DND-41 (cell line): ENCODE measurements around the gene PRPF6.
A peak's percentile ranks its signal among the peaks of the same experiment; 100 is the strongest.

Experiments
- ATAC-seq: fragments of 200-7000 bp; cut with Tn5 transposase; 3 replicates; pipeline ENCODE4 v1.9.1; 2021; ENCODE audit warnings: low read depth; ENCODE audit not compliant: insufficient read depth
- DNase-seq: peaks from one replicate; pipeline ENCODE4 v3.0.0-alpha.2; 2020
- H2AFZ ChIP-seq: 2 replicates; pipeline ENCODE4 v1.6.0; 2012; ENCODE audit warnings: low read depth, low read length
- H3K27ac ChIP-seq: 2 replicates; pipeline ENCODE4 v1.5.1; 2012; ENCODE audit warnings: low read length, inconsistent platforms
- H3K27me3 ChIP-seq: fragments of 200-600 bp; sonication (generic); 2 replicates; pipeline ENCODE4 v1.6.0; 2012; ENCODE audit warnings: low read length, mild to moderate bottlenecking, inconsistent platforms; ENCODE audit not compliant: insufficient read depth, poor library complexity
- H3K36me3 ChIP-seq: 2 replicates; pipeline ENCODE4 v1.5.1; 2012; ENCODE audit warnings: low read length, inconsistent platforms; ENCODE audit not compliant: insufficient read depth
- H3K4me1 ChIP-seq: 2 replicates; pipeline ENCODE4 v1.5.1; 2012; ENCODE audit warnings: mild to moderate bottlenecking, low read length; ENCODE audit not compliant: insufficient read depth
- H3K4me2 ChIP-seq: 2 replicates; pipeline ENCODE4 v1.6.0; 2012; ENCODE audit warnings: mild to moderate bottlenecking, moderate library complexity, low read length, inconsistent platforms; ENCODE audit not compliant: insufficient read depth
- H3K4me3 ChIP-seq, 2 experiments: fragments of 200-600 bp in 1 of 2; shearing (Covaris generic) in 1 of 2; 2 replicates each; pipeline ENCODE4 v1.5.1; 2012 to 2016; ENCODE audit warnings: inconsistent platforms in 2 of 2, low read length in 2 of 2, mild to moderate bottlenecking in 2 of 2, low read depth in 1 of 2, moderate library complexity in 1 of 2
- H3K79me2 ChIP-seq: 2 replicates; pipeline ENCODE4 v1.6.0; 2012; ENCODE audit warnings: low read length, inconsistent platforms; ENCODE audit not compliant: insufficient read depth
- H3K9ac ChIP-seq: 2 replicates; pipeline ENCODE4 v1.6.0; 2012; ENCODE audit warnings: low read depth, mild to moderate bottlenecking, inconsistent platforms, low read length, moderate library complexity
- H3K9me3 ChIP-seq: 2 replicates; pipeline ENCODE4 v1.5.1; 2012; ENCODE audit warnings: low read length, moderate library complexity, mild to moderate bottlenecking, inconsistent platforms; ENCODE audit not compliant: insufficient read depth, severe bottlenecking
- H4K20me1 ChIP-seq: 2 replicates; pipeline ENCODE4 v1.6.0; 2012; ENCODE audit warnings: low read length; ENCODE audit not compliant: insufficient read depth
- EZH2 ChIP-seq: IDR thresholded peaks from 3 replicates; pipeline ENCODE4 v1.6.1; 2012; ENCODE audit warnings: borderline replicate concordance, low read depth, mild to moderate bottlenecking, moderate library complexity, low read length, inconsistent platforms; ENCODE audit not compliant: severe bottlenecking
- TF ChIP-seq, protein P1 (sequence below): IDR thresholded peaks from 2 replicates; pipeline ENCODE4 v1.5.1; 2012; ENCODE audit warnings: borderline replicate concordance, low read length, moderate library complexity, mild to moderate bottlenecking; ENCODE audit not compliant: poor library complexity, severe bottlenecking; ENCODE audit errors: extremely low read depth

The PRPF6 gene

GRCh38 chr20:63972312-63973159 lies 8.4 kb upstream of the PRPF6 start:
- no peaks in the 10 kb centered on the region for H4K20me1 ChIP-seq
- no peak overlapping the region for H3K9ac ChIP-seq

GRCh38 chr20:63973160-63973479 lies 7.8 kb upstream of the PRPF6 start:
- peaks cover 10% of the 10 kb centered on the region for H3K9me3 ChIP-seq
- peaks cover 22% of the 10 kb centered on the region for H3K4me1 ChIP-seq
- H3K4me3 ChIP-seq: no peak overlapping the region
- H3K27ac ChIP-seq: no peak overlapping the region
- DNase-seq (no peak), ATAC-seq (no peak)
- no peak overlapping the region for H3K4me2 ChIP-seq
- no peak for TF ChIP-seq EZH2
- TF ChIP-seq, protein P1, sequence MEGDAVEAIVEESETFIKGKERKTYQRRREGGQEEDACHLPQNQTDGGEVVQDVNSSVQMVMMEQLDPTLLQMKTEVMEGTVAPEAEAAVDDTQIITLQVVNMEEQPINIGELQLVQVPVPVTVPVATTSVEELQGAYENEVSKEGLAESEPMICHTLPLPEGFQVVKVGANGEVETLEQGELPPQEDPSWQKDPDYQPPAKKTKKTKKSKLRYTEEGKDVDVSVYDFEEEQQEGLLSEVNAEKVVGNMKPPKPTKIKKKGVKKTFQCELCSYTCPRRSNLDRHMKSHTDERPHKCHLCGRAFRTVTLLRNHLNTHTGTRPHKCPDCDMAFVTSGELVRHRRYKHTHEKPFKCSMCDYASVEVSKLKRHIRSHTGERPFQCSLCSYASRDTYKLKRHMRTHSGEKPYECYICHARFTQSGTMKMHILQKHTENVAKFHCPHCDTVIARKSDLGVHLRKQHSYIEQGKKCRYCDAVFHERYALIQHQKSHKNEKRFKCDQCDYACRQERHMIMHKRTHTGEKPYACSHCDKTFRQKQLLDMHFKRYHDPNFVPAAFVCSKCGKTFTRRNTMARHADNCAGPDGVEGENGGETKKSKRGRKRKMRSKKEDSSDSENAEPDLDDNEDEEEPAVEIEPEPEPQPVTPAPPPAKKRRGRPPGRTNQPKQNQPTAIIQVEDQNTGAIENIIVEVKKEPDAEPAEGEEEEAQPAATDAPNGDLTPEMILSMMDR: no peak
- H3K27me3 ChIP-seq: no peaks in the 10 kb centered on the region
- H2AFZ ChIP-seq: no peak overlapping the region
- H3K36me3 ChIP-seq: peaks cover 33% of the 10 kb centered on the region
- H4K20me1 ChIP-seq: no peaks in the 10 kb centered on the region
- peaks cover 12% of the 10 kb centered on the region for H3K79me2 ChIP-seq
- no peak overlapping the region for H3K9ac ChIP-seq

More at GRCh38 chr20:63972312-63973159, 8.4 kb upstream of the PRPF6 start:
- peaks cover 38% of the 10 kb centered on the region for H3K36me3 ChIP-seq
- H3K4me2 ChIP-seq: no peak overlapping the region
- H3K27me3 ChIP-seq: no peaks in the 10 kb centered on the region
- H2AFZ ChIP-seq: no peak overlapping the region
- no peak for ATAC-seq
- peaks cover 16% of the 10 kb centered on the region for H3K9me3 ChIP-seq
- peaks cover 19% of the 10 kb centered on the region for H3K4me1 ChIP-seq
- H3K27ac ChIP-seq: no peak overlapping the region
- H3K4me3 ChIP-seq: no peak overlapping the region
- DNase-seq: no peak
- peaks cover 18% of the 10 kb centered on the region for H3K79me2 ChIP-seq
- TF ChIP-seq, protein P1: no peak
- no peak for TF ChIP-seq EZH2

DNA sequence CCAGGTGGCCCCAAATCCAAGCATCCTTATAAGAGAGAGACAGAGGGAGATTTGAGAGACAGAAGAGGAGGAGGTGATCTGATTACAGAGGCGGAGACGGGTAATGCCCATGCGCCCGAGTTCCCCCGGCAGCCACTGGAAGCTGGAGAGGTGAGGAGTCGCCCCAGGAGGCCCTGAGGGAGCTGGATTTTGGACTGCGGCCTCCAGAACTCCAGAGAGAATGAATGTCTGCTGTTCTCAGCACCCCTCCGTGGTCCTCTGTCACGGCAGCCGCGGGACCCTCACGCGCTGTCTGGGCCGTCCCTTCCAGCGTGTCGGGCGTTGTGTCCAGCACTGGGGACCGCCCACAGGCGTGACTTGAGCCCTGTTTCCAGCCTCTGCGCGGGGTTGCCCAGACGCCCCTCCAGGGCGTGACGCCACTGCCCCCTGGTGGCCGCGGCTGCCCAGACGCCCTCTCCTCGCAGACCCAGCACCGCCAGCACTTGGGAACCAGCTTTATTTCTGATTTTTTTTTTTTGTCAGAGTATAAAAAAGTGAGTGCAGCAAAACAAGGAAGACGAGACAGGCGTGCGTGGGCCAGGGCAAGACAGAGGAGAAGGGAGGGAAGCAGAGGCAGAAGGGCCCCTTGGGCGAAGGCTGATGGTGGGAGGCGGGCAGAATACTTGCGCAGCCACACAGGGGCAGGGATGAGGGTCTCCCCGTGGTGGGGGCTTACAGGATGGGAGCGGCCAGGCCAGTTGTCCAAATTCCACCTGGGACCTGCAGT lies 7.1 kb upstream of the PRPF6 start:
- ATAC-seq (peak; percentile 46; the same call in 2 of the 3 replicates), DNase-seq (peak; percentile 66)
- H3K9me3 ChIP-seq: peaks cover 3% of the 10 kb centered on the region
- peaks cover 26% of the 10 kb centered on the region for H3K36me3 ChIP-seq
- peaks cover 5% of the 10 kb centered on the region for H3K79me2 ChIP-seq
- H3K27ac ChIP-seq: no peak overlapping the region
- no peaks in the 10 kb centered on the region for H4K20me1 ChIP-seq
- H3K4me1 ChIP-seq: peaks cover 22% of the 10 kb centered on the region
- H3K4me2 ChIP-seq: no peak overlapping the region
- no peak overlapping the region for H3K4me3 ChIP-seq
- no peak overlapping the region for H2AFZ ChIP-seq
- TF ChIP-seq EZH2: no peak
- TF ChIP-seq, protein P1: peak; percentile 80
- no peak overlapping the region for H3K9ac ChIP-seq
- no peaks in the 10 kb centered on the region for H3K27me3 ChIP-seq
